GM23338 (cell line): ENCODE results near the gene SEMA6B. TPM values are rescaled to one million over a fixed set of nuclear protein-coding genes. Genes with fewer than 3 reads are reported as not detected.

Experiments used
- ATAC-seq: fragments of 200-7000 bp; cut with Tn5 transposase; 3 replicates; pipeline ENCODE4 v1.9.1; 2020
- DNase-seq: peaks from one replicate; pipeline ENCODE4 v3.0.0-alpha.2; 2015; ENCODE audit warnings: low spot score
- H2AFZ ChIP-seq: fragments of 200-600 bp; sonication (generic); 2 replicates; pipeline ENCODE4 v1.8.0; 2016; ENCODE audit warnings: antibody characterized with exemption, mild to moderate bottlenecking, moderate library complexity
- H3F3A ChIP-seq: fragments of 200-600 bp; sonication (generic); replicated peaks from 2 replicates; pipeline ENCODE4 v1.8.0; 2017; ENCODE audit warnings: antibody characterized with exemption, mixed run types, low read depth
- H3K27ac ChIP-seq: fragments of 200-600 bp; sonication (generic); 2 replicates; pipeline ENCODE4 v1.6.1; 2016; ENCODE audit warnings: low read depth
- H3K27me3 ChIP-seq: fragments of 200-600 bp; sonication (generic); 2 replicates; pipeline ENCODE4 v1.8.0; 2016; ENCODE audit warnings: mild to moderate bottlenecking, mixed run types, moderate library complexity; ENCODE audit not compliant: insufficient read depth
- H3K36me3 ChIP-seq: fragments of 200-600 bp; sonication (generic); 2 replicates; pipeline ENCODE4 v1.8.0; 2016; ENCODE audit warnings: mild to moderate bottlenecking; ENCODE audit not compliant: insufficient read depth
- H3K4me1 ChIP-seq: fragments of 200-600 bp; sonication (generic); 2 replicates; pipeline ENCODE4 v1.8.0; 2016; ENCODE audit warnings: mild to moderate bottlenecking, moderate library complexity; ENCODE audit not compliant: insufficient read depth
- H3K4me2 ChIP-seq: fragments of 200-600 bp; sonication (generic); 2 replicates; pipeline ENCODE4 v1.7.1; 2017; ENCODE audit warnings: mixed run types
- H3K4me3 ChIP-seq: fragments of 200-600 bp; sonication (generic); 2 replicates; pipeline ENCODE4 v1.6.1; 2016; ENCODE audit warnings: mixed run types
- H3K79me2 ChIP-seq: fragments of 200-600 bp; sonication (generic); replicated peaks from 2 replicates; pipeline ENCODE4 v1.8.0; 2017; ENCODE audit warnings: mild to moderate bottlenecking; ENCODE audit not compliant: insufficient read depth
- H3K9me2 ChIP-seq: fragments of 200-600 bp; sonication (generic); 2 replicates; pipeline ENCODE4 v1.8.0; 2017; ENCODE audit not compliant: insufficient read depth
- H4K20me1 ChIP-seq: fragments of 200-600 bp; sonication (generic); replicated peaks from 2 replicates; pipeline ENCODE4 v1.8.0; 2017; ENCODE audit warnings: mild to moderate bottlenecking; ENCODE audit not compliant: insufficient read depth
- H3K27ac Mint-ChIP-seq: 2 replicates; pipeline ENCODE4 v1.8.0; 2020; ENCODE audit warnings: inconsistent platforms, mild to moderate bottlenecking, moderate library complexity, mixed read lengths
- H3K27me3 Mint-ChIP-seq: 3 replicates; pipeline ENCODE4 v1.8.0; 2022; ENCODE audit warnings: low read depth, mild to moderate bottlenecking, moderate library complexity, mixed read lengths, inconsistent platforms; ENCODE audit not compliant: insufficient read depth, poor library complexity
- H3K36me3 Mint-ChIP-seq: 3 replicates; pipeline ENCODE4 v1.8.0; 2021; ENCODE audit warnings: low read depth, mild to moderate bottlenecking, inconsistent platforms, moderate library complexity, mixed read lengths
- H3K4me1 Mint-ChIP-seq: 3 replicates; pipeline ENCODE4 v1.8.0; 2020; ENCODE audit warnings: mild to moderate bottlenecking, inconsistent platforms, mixed read lengths
- H3K4me3 Mint-ChIP-seq: 3 replicates; pipeline ENCODE4 v1.8.0; 2021; ENCODE audit warnings: moderate library complexity, mild to moderate bottlenecking, inconsistent platforms, mixed read lengths
- H3K9me3 Mint-ChIP-seq: 3 replicates; pipeline ENCODE4 v1.8.0; 2020; ENCODE audit warnings: moderate library complexity, mild to moderate bottlenecking, inconsistent platforms, mixed read lengths
- CREB1 ChIP-seq: fragments of 250-450 bp; sonication (Bioruptor Pico); IDR thresholded peaks from 2 replicates; pipeline ENCODE4 v1.5.0; 2020; ENCODE audit warnings: low read depth, mild to moderate bottlenecking, moderate library complexity
- CTCF ChIP-seq, 2 experiments: fragments of 200-600 bp in 1 of 2; sonication (generic) in 1 of 2; conservative IDR thresholded peaks; 2 replicates each; pipeline versions ENCODE4 v1.5.1 to v1.6.1; 2016 to 2017; ENCODE audit warnings: antibody characterized with exemption in 2 of 2, low read depth in 2 of 2, mild to moderate bottlenecking in 2 of 2, moderate library complexity in 1 of 2
- ETS1 ChIP-seq: IDR thresholded peaks from 2 replicates; pipeline ENCODE4 v1.6.1; 2016; ENCODE audit warnings: antibody characterized with exemption
- EZH2 ChIP-seq: fragments of 200-600 bp; sonication (generic); IDR thresholded peaks from one replicate; pipeline ENCODE4 v1.8.0; 2017; ENCODE audit warnings: antibody characterized with exemption, mild to moderate bottlenecking, low read depth; ENCODE audit not compliant: unreplicated experiment
- EZH2phosphoT487 ChIP-seq: fragments of 200-600 bp; sonication (generic); IDR thresholded peaks from one replicate; pipeline ENCODE4 v1.8.1; 2018; ENCODE audit warnings: antibody characterized with exemption; ENCODE audit not compliant: unreplicated experiment
- JUNB ChIP-seq: IDR thresholded peaks from one replicate; pipeline ENCODE4 v1.6.1; 2016; ENCODE audit warnings: antibody characterized with exemption; ENCODE audit not compliant: unreplicated experiment
- NANOG ChIP-seq: IDR thresholded peaks from 2 replicates; pipeline ENCODE4 v1.6.1; 2016; ENCODE audit warnings: antibody characterized with exemption, borderline replicate concordance
- POLR2AphosphoS5 ChIP-seq: IDR thresholded peaks from 2 replicates; pipeline ENCODE4 v1.6.1; 2016; ENCODE audit warnings: antibody characterized with exemption, low read depth
- REST ChIP-seq: IDR thresholded peaks from one replicate; pipeline ENCODE4 v1.6.1; 2018; ENCODE audit warnings: antibody characterized with exemption; ENCODE audit not compliant: unreplicated experiment
- STAT1 ChIP-seq: IDR thresholded peaks from one replicate; pipeline ENCODE4 v1.6.1; 2016; ENCODE audit warnings: antibody characterized with exemption; ENCODE audit not compliant: unreplicated experiment
- ZNF114 ChIP-seq: fragments of 250-450 bp; sonication (Bioruptor Pico); IDR thresholded peaks from 2 replicates; pipeline ENCODE4 v1.5.0; 2020; ENCODE audit warnings: mild to moderate bottlenecking, moderate library complexity
- ZNF331 ChIP-seq: fragments of 250-450 bp; sonication (Bioruptor Pico); IDR thresholded peaks from 2 replicates; pipeline ENCODE4 v1.5.0; 2020; ENCODE audit warnings: low read depth, mild to moderate bottlenecking, moderate library complexity
- ZNF462 ChIP-seq: fragments of 250-450 bp; sonication (Bioruptor Pico); IDR thresholded peaks from 2 replicates; pipeline ENCODE4 v1.5.0; 2020; ENCODE audit warnings: mild to moderate bottlenecking, moderate library complexity
- polyA plus RNA-seq: library from polyadenylated mRNA; unstranded; fragments of >200 nt; fragmentation: Nextera tagmentation; extraction: Ambion mirVana; gene quantifications from 2 replicates; pipeline ENCODE4 v1.2.1, GENCODE V29; 2016
- total RNA-seq: library from RNA; depleted of rRNA; stranded (reverse); fragments of >200 nt; shearing (Covaris generic); gene quantifications from 2 replicates; pipeline ENCODE4 v1.2.3, GENCODE V29; 2014

Gene SEMA6B
- total and polyA plus RNA-seq, 2 experiments from 2014 or later = 5.3 to 42.7 TPM

- Mint-ChIP-seq H3K27me3 (peaks cover 19% of the 10 kb centered on the region), H3K4me3 (no peak overlapping the region), H3K4me1 (peaks cover 5% of the 10 kb centered on the region; the same call in 1 of the 3 replicates), H3K9me3 (no peaks in the 10 kb centered on the region), H3K36me3 (no peaks in the 10 kb centered on the region), H3K27ac (no peak overlapping the region)
- no peak for TF ChIP-seq EZH2phosphoT487
- TF ChIP-seq EZH2 = no peak
- TF ChIP-seq ETS1 = no peak
- TF ChIP-seq ZNF114 (CRISPR knock-in tag) = no peak
- TF ChIP-seq STAT1 = no peak
- TF ChIP-seq ZNF462 (CRISPR knock-in tag) = no peak
- no peak for TF ChIP-seq REST
- no peak for TF ChIP-seq ZNF331 (CRISPR knock-in tag)
- TF ChIP-seq CREB1 (CRISPR knock-in tag) = no peak
- no peak for TF ChIP-seq NANOG
- TF ChIP-seq JUNB = no peak
- TF ChIP-seq POLR2AphosphoS5 = no peak
- no peak for TF ChIP-seq CTCF (conservative IDR thresholded peaks at IDR 0.05; ENCODE audit: low read depth in 2 of 2)
- no peak for DNase-seq
- ATAC-seq = no peak
- no peak overlapping the region for H3K4me2 ChIP-seq
- H3K9me2 ChIP-seq = no peaks in the 10 kb centered on the region
- no peak overlapping the region for H3K4me3 ChIP-seq
- no peak overlapping the region for H2AFZ ChIP-seq
- no peak overlapping the region for H3K27ac ChIP-seq
- peaks cover 21% of the 10 kb centered on the region for H3K27me3 ChIP-seq
- H3K4me1 ChIP-seq = no peaks in the 10 kb centered on the region
- H3K36me3 ChIP-seq = no peaks in the 10 kb centered on the region
- H4K20me1 ChIP-seq = no peaks in the 10 kb centered on the region; the same call in 1 of the 2 replicates
- peaks cover 10% of the 10 kb centered on the region; the same call in 1 of the 2 replicates for H3F3A ChIP-seq
- no peaks in the 10 kb centered on the region for H3K79me2 ChIP-seq
Observed at GRCh38 chr19:4602915-4603314, 43.4 kb upstream of the SEMA6B start.
